SK-N-SH (cell line): Measurements from ENCODE around the gene POLD3. TPM values are rescaled to one million over a fixed set of nuclear protein-coding genes. Genes with fewer than 3 reads are reported as not detected.

Experiments
- CTCF ChIA-PET: fragments of 300-600, 350-600 bp; formaldehyde crosslinking; extraction: SDS; loops from one replicate; lab custom pipeline; 2021; lab: Yijun Ruan, JAX
- POLR2A ChIA-PET: fragments of 350-600 bp; sonication (Branson Sonifier 250); formaldehyde crosslinking; extraction: SDS; loops from one replicate; lab custom pipeline; 2020; ENCODE audit warnings: antibody characterized with exemption, inconsistent platforms; lab: Yijun Ruan, JAX
- DNase-seq: peaks from one replicate; pipeline ENCODE4 v3.0.0; 2012
- H2AFZ ChIP-seq: fragments of 200-600 bp; sonication (generic); 2 replicates; pipeline ENCODE4 v1.8.1; 2016; ENCODE audit warnings: antibody characterized with exemption, mild to moderate bottlenecking, low read depth
- H3F3A ChIP-seq: fragments of 200-600 bp; sonication (generic); replicated peaks from 2 replicates; pipeline ENCODE3; 2016; ENCODE audit warnings: antibody characterized with exemption, mild to moderate bottlenecking; ENCODE audit not compliant: insufficient read depth
- H3K27ac ChIP-seq, 2 experiments: fragments of 200-500 bp in 1 of 2; fragments of 200-600 bp in 1 of 2; sonication (Bioruptor generic) in 1 of 2; sonication (generic), shearing (Covaris generic) in 1 of 2; 2 replicates each; pipeline versions ENCODE4 v1.5.1 to v1.6.1; 2014 to 2016; ENCODE audit warnings: low read depth in 2 of 2, inconsistent platforms in 1 of 2, low read length in 1 of 2, mild to moderate bottlenecking in 1 of 2, mixed read lengths in 1 of 2
- H3K27me3 ChIP-seq: fragments of 200-600 bp; sonication (generic), shearing (Covaris generic); 2 replicates; pipeline ENCODE4 v1.6.1; 2016; ENCODE audit warnings: mixed run types; ENCODE audit not compliant: insufficient read depth
- H3K36me3 ChIP-seq, 2 experiments: fragments of 200-500 bp in 1 of 2; fragments of 200-600 bp in 1 of 2; sonication (Bioruptor generic) in 1 of 2; sonication (generic) in 1 of 2; replicated peaks in 1 of 2; 2 replicates each; pipeline versions ENCODE3 to v1.5.1; 2014 to 2016; ENCODE audit warnings: low read length in 1 of 2, mild to moderate bottlenecking in 1 of 2; ENCODE audit not compliant: insufficient read depth in 2 of 2, control insufficient read depth in 1 of 2
- H3K4me1 ChIP-seq, 2 experiments: fragments of 200-500 bp in 1 of 2; fragments of 200-600 bp in 1 of 2; sonication (Bioruptor generic) in 1 of 2; sonication (generic), shearing (Covaris generic) in 1 of 2; 2 replicates each; pipeline versions ENCODE4 v1.5.1 to v1.6.1; 2014 to 2016; ENCODE audit warnings: low read depth in 1 of 2, low read length in 1 of 2, mixed run types in 1 of 2; ENCODE audit not compliant: insufficient read depth in 2 of 2, control insufficient read depth in 1 of 2
- H3K4me2 ChIP-seq: fragments of 200-600 bp; sonication (generic), shearing (Covaris generic); 2 replicates; pipeline ENCODE4 v1.6.1; 2017; ENCODE audit warnings: mixed run types
- H3K4me3 ChIP-seq, 2 experiments: fragments of 200-500 bp in 1 of 2; fragments of 200-600 bp in 1 of 2; sonication (Bioruptor generic) in 1 of 2; sonication (generic), shearing (Covaris generic) in 1 of 2; 2 replicates each; pipeline versions ENCODE4 v1.5.1 to v1.8.1; 2014 to 2016; ENCODE audit warnings: low read depth in 2 of 2, inconsistent platforms in 1 of 2, low read length in 1 of 2, mild to moderate bottlenecking in 1 of 2, mixed read lengths in 1 of 2, moderate library complexity in 1 of 2
- H3K79me2 ChIP-seq: fragments of 200-600 bp; sonication (generic); 2 replicates; pipeline ENCODE4 v1.8.1; 2017; ENCODE audit warnings: mild to moderate bottlenecking; ENCODE audit not compliant: insufficient read depth
- H3K9ac ChIP-seq: fragments of 200-600 bp; sonication (generic); 2 replicates; pipeline ENCODE4 v1.6.1; 2017; ENCODE audit warnings: mixed run types
- H3K9me2 ChIP-seq: fragments of 200-600 bp; sonication (generic); 2 replicates; pipeline ENCODE4 v1.6.1; 2017; ENCODE audit warnings: mixed run types
- H3K9me3 ChIP-seq: fragments of 200-600 bp; sonication (generic); 2 replicates; pipeline ENCODE4 v1.6.1; 2017; ENCODE audit warnings: mixed run types, mild to moderate bottlenecking, moderate library complexity
- H4K20me1 ChIP-seq: fragments of 200-600 bp; sonication (generic); 2 replicates; pipeline ENCODE4 v1.6.1; 2017; ENCODE audit warnings: mild to moderate bottlenecking, mixed run types; ENCODE audit not compliant: insufficient read depth
- ELF1 ChIP-seq: IDR thresholded peaks from 2 replicates; pipeline ENCODE4 v1.4.0; 2012
- EP300 ChIP-seq, 2 experiments: IDR thresholded peaks; 2 replicates each; pipeline versions ENCODE4 v1.4.0 to v1.6.1; 2012; ENCODE audit warnings: borderline replicate concordance in 1 of 2, low read depth in 1 of 2, low read length in 1 of 2
- EZH2phosphoT487 ChIP-seq: fragments of 200-600 bp; sonication (generic); IDR thresholded peaks from 2 replicates; pipeline ENCODE4 v1.6.1; 2017; ENCODE audit warnings: low read depth, mixed run types, mild to moderate bottlenecking, antibody characterized with exemption, moderate library complexity, borderline replicate concordance
- FOSL2 ChIP-seq: IDR thresholded peaks from 2 replicates; pipeline ENCODE4 v1.4.0; 2012; ENCODE audit warnings: low read depth, mild to moderate bottlenecking, moderate library complexity, borderline replicate concordance
- FOXM1 ChIP-seq: IDR thresholded peaks from 2 replicates; pipeline ENCODE4 v1.4.0; 2012; ENCODE audit warnings: low read depth, mild to moderate bottlenecking
- MEF2A ChIP-seq: IDR thresholded peaks from 2 replicates; pipeline ENCODE4 v1.4.0; 2012; ENCODE audit warnings: low read depth, borderline replicate concordance
- NFIC ChIP-seq: IDR thresholded peaks from 2 replicates; pipeline ENCODE4 v1.4.0; 2012; ENCODE audit warnings: borderline replicate concordance
- POLR2AphosphoS5 ChIP-seq: IDR thresholded peaks from 2 replicates; pipeline ENCODE4 v1.6.1; 2012; ENCODE audit warnings: low read depth, low read length
- RAD21 ChIP-seq: IDR thresholded peaks from 2 replicates; pipeline ENCODE4 v1.6.1; 2012; ENCODE audit warnings: mild to moderate bottlenecking, low read length
- RFX5 ChIP-seq: IDR thresholded peaks from 2 replicates; pipeline ENCODE4 v1.6.1; 2012; ENCODE audit warnings: mild to moderate bottlenecking, improper control_type of control experiment, low read length
- SIN3A ChIP-seq: IDR thresholded peaks from 2 replicates; pipeline ENCODE4 v1.6.1; 2012; ENCODE audit warnings: low read depth, mild to moderate bottlenecking, low read length, moderate library complexity, borderline replicate concordance
- TAF1 ChIP-seq: IDR thresholded peaks from 2 replicates; pipeline ENCODE4 v1.6.1; 2012; ENCODE audit warnings: low read depth, mild to moderate bottlenecking, low read length, moderate library complexity, borderline replicate concordance
- TCF12 ChIP-seq: IDR thresholded peaks from 2 replicates; pipeline ENCODE4 v1.4.0; 2012
- YY1 ChIP-seq: IDR thresholded peaks from 2 replicates; pipeline ENCODE4 v1.4.0; 2012; ENCODE audit warnings: low read depth, mild to moderate bottlenecking
- WGBS: methylation state at CpG from one replicate; pipeline ENCODE4 v1.1.6; 2017; ENCODE audit warnings: low lambda C conversion rate; 5-methylcytosine and 5-hydroxymethylcytosine counted together
- polyA plus RNA-seq, 3 experiments: library from polyadenylated mRNA; depleted of rRNA; stranded (reverse); fragments of >200 nt; gene quantifications; 2 replicates each; pipeline ENCODE4 v1.2.3, GENCODE V29; 2012
- TF ChIP-seq, protein P1 (sequence below): IDR thresholded peaks from 2 replicates; pipeline ENCODE4 v1.4.0; 2012; ENCODE audit warnings: low read depth, borderline replicate concordance
- TF ChIP-seq, protein P2 (sequence below): IDR thresholded peaks from 2 replicates; pipeline ENCODE4; 2012
- TF ChIP-seq, protein P3 (sequence below): fragments of 150-350 bp; IDR thresholded peaks from 2 replicates; pipeline ENCODE4 v1.6.1; 2016; ENCODE audit warnings: mild to moderate bottlenecking, low read depth, low read length
- TF ChIP-seq, protein P4 (sequence below): IDR thresholded peaks from 2 replicates; pipeline ENCODE4 v1.4.0; 2012; ENCODE audit warnings: low read depth, borderline replicate concordance

Gene POLD3
- polyA plus RNA-seq, 1 of the 3 experiments (the other 2 are of a cell fraction) = 7.9 TPM

DNA sequence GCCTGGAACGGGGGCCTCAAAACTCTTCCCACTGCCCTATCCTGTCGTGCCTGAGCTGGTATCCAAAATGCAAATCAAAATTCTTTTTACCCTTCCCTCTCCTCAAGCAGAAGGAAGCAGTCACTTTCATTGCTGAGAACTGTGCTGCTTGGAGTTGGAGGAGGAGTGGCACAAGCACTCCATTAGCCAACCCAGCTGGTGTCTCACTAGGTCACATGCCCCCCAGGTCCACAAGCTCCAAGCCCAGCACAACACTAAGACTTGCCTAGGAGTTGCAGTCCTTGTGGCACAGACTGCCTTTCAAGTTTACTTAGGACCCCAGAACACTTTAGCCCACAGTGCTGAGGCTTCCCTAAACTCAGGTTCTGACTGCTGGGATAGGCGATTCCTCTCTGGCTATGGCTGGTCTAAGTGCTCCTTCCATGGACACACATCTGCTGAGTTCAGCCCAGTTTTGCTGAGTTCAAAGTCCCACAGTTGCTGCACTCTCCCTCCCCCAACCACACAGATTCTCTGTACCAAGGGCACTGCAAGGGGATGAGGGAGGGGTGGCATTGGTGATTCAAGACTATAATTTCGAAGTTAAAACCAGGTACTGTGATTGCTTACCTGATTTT, 70.2 kb downstream of the POLD3 start:
- DNase-seq = no peak
- Histone ChIP-seq H3K36me3 (no peaks in the 10 kb centered on the region), H3F3A (no peaks in the 10 kb centered on the region), H3K4me2 (no peak overlapping the region)
- 95% methylated on average over 4 of the region's 4 CpGs for WGBS
- CTCF ChIA-PET = interaction anchor here (0.7 to 0.8 kb wide), 2 partner anchors 32 to 46 kb away, joined by 3 read pairs; no protein-coding TSS in a partner anchor
- TF ChIP-seq FOSL2 (no peak), POLR2AphosphoS5 (no peak), SIN3A (no peak), EZH2phosphoT487 (no peak), RAD21 (no peak)
- TF ChIP-seq, protein P1, sequence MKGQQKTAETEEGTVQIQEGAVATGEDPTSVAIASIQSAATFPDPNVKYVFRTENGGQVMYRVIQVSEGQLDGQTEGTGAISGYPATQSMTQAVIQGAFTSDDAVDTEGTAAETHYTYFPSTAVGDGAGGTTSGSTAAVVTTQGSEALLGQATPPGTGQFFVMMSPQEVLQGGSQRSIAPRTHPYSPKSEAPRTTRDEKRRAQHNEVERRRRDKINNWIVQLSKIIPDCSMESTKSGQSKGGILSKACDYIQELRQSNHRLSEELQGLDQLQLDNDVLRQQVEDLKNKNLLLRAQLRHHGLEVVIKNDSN = no peak
- TF ChIP-seq, protein P2, sequence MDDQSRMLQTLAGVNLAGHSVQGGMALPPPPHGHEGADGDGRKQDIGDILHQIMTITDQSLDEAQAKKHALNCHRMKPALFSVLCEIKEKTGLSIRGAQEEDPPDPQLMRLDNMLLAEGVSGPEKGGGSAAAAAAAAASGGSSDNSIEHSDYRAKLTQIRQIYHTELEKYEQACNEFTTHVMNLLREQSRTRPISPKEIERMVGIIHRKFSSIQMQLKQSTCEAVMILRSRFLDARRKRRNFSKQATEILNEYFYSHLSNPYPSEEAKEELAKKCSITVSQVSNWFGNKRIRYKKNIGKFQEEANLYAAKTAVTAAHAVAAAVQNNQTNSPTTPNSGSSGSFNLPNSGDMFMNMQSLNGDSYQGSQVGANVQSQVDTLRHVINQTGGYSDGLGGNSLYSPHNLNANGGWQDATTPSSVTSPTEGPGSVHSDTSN = no peak
- TF ChIP-seq, all 33 proteins: peak for 0
- Histone ChIP-seq H3K9me3 (no peaks in the 10 kb centered on the region), H3K9ac (no peak overlapping the region), H3K79me2 (no peaks in the 10 kb centered on the region), H3K27me3 (no peaks in the 10 kb centered on the region), H2AFZ (no peak overlapping the region), H3K27ac (no peak overlapping the region), H3K4me1 (no peaks in the 10 kb centered on the region), H3K4me3 (no peak overlapping the region), H4K20me1 (no peaks in the 10 kb centered on the region), H3K9me2 (no peaks in the 10 kb centered on the region)
- POLR2A ChIA-PET = no interaction called here

DNA sequence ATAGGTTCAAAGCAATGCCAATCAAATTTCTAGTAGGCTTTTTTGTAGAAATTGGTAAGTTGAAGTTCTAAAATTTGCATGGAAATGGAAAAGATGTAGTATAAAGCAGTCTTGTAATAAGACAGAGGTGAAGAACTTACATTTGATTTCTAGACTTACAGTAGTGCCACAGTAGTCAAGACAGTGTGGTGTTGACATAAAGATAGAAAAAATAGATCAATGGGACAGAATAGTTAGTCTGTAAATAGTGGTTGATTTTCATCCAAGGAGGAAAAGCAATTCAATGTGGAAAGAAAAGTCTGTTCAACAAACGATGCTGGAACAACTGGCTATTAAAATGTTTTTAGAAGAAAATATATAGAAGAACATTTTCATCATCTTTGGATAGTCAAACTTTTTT, 70.9 kb downstream of the POLD3 start:
- Histone ChIP-seq H3K9ac (no peak overlapping the region), H3F3A (no peaks in the 10 kb centered on the region), H4K20me1 (no peaks in the 10 kb centered on the region), H3K4me3 (no peak overlapping the region), H3K9me2 (no peaks in the 10 kb centered on the region), H3K27me3 (no peaks in the 10 kb centered on the region), H3K79me2 (no peaks in the 10 kb centered on the region), H3K4me1 (no peaks in the 10 kb centered on the region), H2AFZ (no peak overlapping the region), H3K36me3 (no peaks in the 10 kb centered on the region), H3K9me3 (no peaks in the 10 kb centered on the region), H3K27ac (no peak overlapping the region), H3K4me2 (no peak overlapping the region)
- no peak for DNase-seq
- ChIA-PET POLR2A (no interaction called here), CTCF (no interaction called here)
- 100% methylated on average over 1 of the region's 1 CpG for WGBS
- TF ChIP-seq FOXM1 (no peak), NFIC (no peak), TCF12 (no peak), POLR2AphosphoS5 (no peak), RFX5 (no peak), YY1 (no peak), EP300 (IDR thresholded peaks at IDR 0.05; ENCODE audit: borderline replicate concordance in 1 of 2, low read depth in 1 of 2, low read length in 1 of 2) (no peak), TAF1 (no peak), RAD21 (no peak), MEF2A (no peak), ELF1 (no peak)
- TF ChIP-seq, protein P1 = no peak
- TF ChIP-seq, protein P3, sequence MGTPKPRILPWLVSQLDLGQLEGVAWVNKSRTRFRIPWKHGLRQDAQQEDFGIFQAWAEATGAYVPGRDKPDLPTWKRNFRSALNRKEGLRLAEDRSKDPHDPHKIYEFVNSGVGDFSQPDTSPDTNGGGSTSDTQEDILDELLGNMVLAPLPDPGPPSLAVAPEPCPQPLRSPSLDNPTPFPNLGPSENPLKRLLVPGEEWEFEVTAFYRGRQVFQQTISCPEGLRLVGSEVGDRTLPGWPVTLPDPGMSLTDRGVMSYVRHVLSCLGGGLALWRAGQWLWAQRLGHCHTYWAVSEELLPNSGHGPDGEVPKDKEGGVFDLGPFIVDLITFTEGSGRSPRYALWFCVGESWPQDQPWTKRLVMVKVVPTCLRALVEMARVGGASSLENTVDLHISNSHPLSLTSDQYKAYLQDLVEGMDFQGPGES = no peak
- TF ChIP-seq, protein P4, sequence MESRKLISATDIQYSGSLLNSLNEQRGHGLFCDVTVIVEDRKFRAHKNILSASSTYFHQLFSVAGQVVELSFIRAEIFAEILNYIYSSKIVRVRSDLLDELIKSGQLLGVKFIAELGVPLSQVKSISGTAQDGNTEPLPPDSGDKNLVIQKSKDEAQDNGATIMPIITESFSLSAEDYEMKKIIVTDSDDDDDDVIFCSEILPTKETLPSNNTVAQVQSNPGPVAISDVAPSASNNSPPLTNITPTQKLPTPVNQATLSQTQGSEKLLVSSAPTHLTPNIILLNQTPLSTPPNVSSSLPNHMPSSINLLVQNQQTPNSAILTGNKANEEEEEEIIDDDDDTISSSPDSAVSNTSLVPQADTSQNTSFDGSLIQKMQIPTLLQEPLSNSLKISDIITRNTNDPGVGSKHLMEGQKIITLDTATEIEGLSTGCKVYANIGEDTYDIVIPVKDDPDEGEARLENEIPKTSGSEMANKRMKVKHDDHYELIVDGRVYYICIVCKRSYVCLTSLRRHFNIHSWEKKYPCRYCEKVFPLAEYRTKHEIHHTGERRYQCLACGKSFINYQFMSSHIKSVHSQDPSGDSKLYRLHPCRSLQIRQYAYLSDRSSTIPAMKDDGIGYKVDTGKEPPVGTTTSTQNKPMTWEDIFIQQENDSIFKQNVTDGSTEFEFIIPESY = no peak
- TF ChIP-seq, protein P2 = no peak
